H1 (cell line): ENCODE results near the gene SPOCK1. TPM values are rescaled to one million over a fixed set of nuclear protein-coding genes. Genes with fewer than 3 reads are reported as not detected.

Experiments used
- CTCF ChIA-PET: fragments of 300-600 bp; sonication (Branson Sonifier 250); formaldehyde crosslinking; loops from one replicate; lab custom pipeline; 2021; ENCODE audit not compliant: partially characterized antibody; lab: Charles Lee
- POLR2A ChIA-PET: fragments of 300-600 bp; sonication (Branson Sonifier 250); formaldehyde crosslinking; loops from one replicate; lab custom pipeline; 2021; ENCODE audit warnings: inconsistent platforms; ENCODE audit not compliant: partially characterized antibody; lab: Charles Lee
- DNase-seq, 2 experiments: peaks; one replicate each; pipeline versions ENCODE4 v3.0.0 to v3.0.0-alpha.2; 2010 to 2022; ENCODE audit warnings: low spot score in 2 of 2, low read depth in 1 of 2, mixed read lengths in 1 of 2
- FAIRE-seq: peaks from 2 replicates; lab custom pipeline; 2011; peaks lifted over from hg19 to GRCh38; lab: Jason Lieb, UNC
- H2AFZ ChIP-seq: 2 replicates; pipeline ENCODE4 v1.8.1; 2012; ENCODE audit warnings: low read length, inconsistent platforms
- H2AK5ac ChIP-seq: 2 replicates; pipeline ENCODE4 v1.6.1; 2013; ENCODE audit warnings: low read depth, low read length
- H2BK120ac ChIP-seq: replicated peaks from 2 replicates; pipeline ENCODE3; 2013; ENCODE audit warnings: low read depth, low read length, inconsistent platforms
- H2BK12ac ChIP-seq: 2 replicates; pipeline ENCODE4 v1.6.1; 2013; ENCODE audit warnings: low read depth, low read length
- H2BK15ac ChIP-seq: 2 replicates; pipeline ENCODE4 v1.6.1; 2013; ENCODE audit warnings: low read length
- H2BK20ac ChIP-seq: 2 replicates; pipeline ENCODE4 v1.6.1; 2013; ENCODE audit warnings: low read length
- H2BK5ac ChIP-seq: 2 replicates; pipeline ENCODE4 v1.6.1; 2013; ENCODE audit warnings: low read depth, low read length
- H3K14ac ChIP-seq: 2 replicates; pipeline ENCODE4 v1.6.1; 2013; ENCODE audit warnings: inconsistent platforms; ENCODE audit not compliant: insufficient read length
- H3K18ac ChIP-seq: 2 replicates; pipeline ENCODE4 v1.6.1; 2013; ENCODE audit warnings: low read length; ENCODE audit errors: extremely low read depth
- H3K23ac ChIP-seq: 2 replicates; pipeline ENCODE4 v1.6.1; 2013; ENCODE audit warnings: inconsistent platforms; ENCODE audit not compliant: insufficient read length
- H3K23me2 ChIP-seq: 2 replicates; pipeline ENCODE4 v1.6.1; 2013; ENCODE audit warnings: low read depth, low read length
- H3K27ac ChIP-seq: 2 replicates; pipeline ENCODE4 v1.6.1; 2011; ENCODE audit warnings: low read depth, low read length, inconsistent platforms
- H3K27me3 ChIP-seq, 4 experiments: replicated peaks in 1 of 4; 1 replicate in 1 of 4; 2 replicates in 3 of 4; pipeline versions ENCODE4 v1.6.1 to v1.8.1; 2011 to 2013; ENCODE audit warnings: low read length in 3 of 4, mild to moderate bottlenecking in 3 of 4, inconsistent platforms in 2 of 4, mixed read lengths in 2 of 4, moderate library complexity in 1 of 4; ENCODE audit not compliant: control insufficient read depth in 3 of 4, insufficient read depth in 3 of 4; ENCODE audit errors: extremely low read depth in 1 of 4
- H3K36me3 ChIP-seq, 4 experiments: 2 replicates each; pipeline versions ENCODE4 v1.6.1 to v1.8.1; 2011 to 2013; ENCODE audit warnings: mild to moderate bottlenecking in 4 of 4, low read length in 3 of 4, moderate library complexity in 2 of 4, control low read depth in 1 of 4, inconsistent platforms in 1 of 4; ENCODE audit not compliant: insufficient read depth in 4 of 4, control insufficient read depth in 2 of 4
- H3K4ac ChIP-seq: replicated peaks from 2 replicates; pipeline ENCODE3; 2013; ENCODE audit warnings: low read length, low read depth, mixed read lengths, inconsistent platforms; ENCODE audit not compliant: insufficient read length
- H3K4me1 ChIP-seq, 4 experiments: replicated peaks in 1 of 4; 1 replicate in 1 of 4; 2 replicates in 3 of 4; pipeline versions ENCODE4 v1.6.1 to v1.8.1; 2011 to 2013; ENCODE audit warnings: low read length in 3 of 4, inconsistent platforms in 2 of 4, mixed read lengths in 1 of 4; ENCODE audit not compliant: insufficient read depth in 4 of 4, control insufficient read depth in 3 of 4
- H3K4me2 ChIP-seq, 2 experiments: 2 replicates each; pipeline versions ENCODE4 v1.6.1 to v1.8.1; 2011 to 2013; ENCODE audit warnings: low read depth in 2 of 2, low read length in 2 of 2, control low read depth in 1 of 2, inconsistent platforms in 1 of 2, mild to moderate bottlenecking in 1 of 2; ENCODE audit not compliant: insufficient read depth in 1 of 2
- H3K4me3 ChIP-seq, 4 experiments: fragments of 200-600, 300-600 bp in 1 of 4; sonication (generic), shearing (Covaris generic), sonication (Bioruptor Twin) in 1 of 4; 2 replicates each; pipeline versions ENCODE4 v1.5.1 to v1.8.1; 2011 to 2016; ENCODE audit warnings: low read length in 4 of 4, low read depth in 3 of 4, control low read depth in 2 of 4, inconsistent platforms in 2 of 4, mild to moderate bottlenecking in 2 of 4, mixed read lengths in 1 of 4, moderate library complexity in 1 of 4; ENCODE audit not compliant: insufficient read depth in 2 of 4; ENCODE audit errors: extremely low read depth in 1 of 4
- H3K56ac ChIP-seq: replicated peaks from 2 replicates; pipeline ENCODE3; 2013; ENCODE audit warnings: low read depth, mild to moderate bottlenecking, mixed read lengths, low read length, inconsistent platforms; ENCODE audit not compliant: insufficient read length
- H3K79me1 ChIP-seq: 2 replicates; pipeline ENCODE4 v1.6.1; 2013; ENCODE audit warnings: low read depth, low read length, control low read depth
- H3K79me2 ChIP-seq, 2 experiments: 2 replicates each; pipeline versions ENCODE4 v1.6.1 to v1.8.1; 2012 to 2013; ENCODE audit warnings: low read length in 2 of 2, mild to moderate bottlenecking in 2 of 2, inconsistent platforms in 1 of 2; ENCODE audit not compliant: insufficient read depth in 2 of 2, control insufficient read depth in 1 of 2
- H3K9ac ChIP-seq, 4 experiments: replicated peaks in 1 of 4; 1 replicate in 1 of 4; 2 replicates in 3 of 4; pipeline versions ENCODE4 v1.6.1 to v1.8.1; 2011 to 2013; ENCODE audit warnings: low read depth in 3 of 4, low read length in 3 of 4, control low read depth in 2 of 4, mild to moderate bottlenecking in 2 of 4, moderate library complexity in 2 of 4, inconsistent platforms in 1 of 4; ENCODE audit errors: extremely low read depth in 1 of 4
- H3K9me3 ChIP-seq, 2 experiments: 2 replicates each; pipeline versions ENCODE4 v1.6.1 to v1.8.1; 2012 to 2013; ENCODE audit warnings: mild to moderate bottlenecking in 2 of 2, moderate library complexity in 2 of 2, control low read depth in 1 of 2, inconsistent platforms in 1 of 2, low read depth in 1 of 2, low read length in 1 of 2, mixed read lengths in 1 of 2; ENCODE audit not compliant: insufficient read depth in 2 of 2
- H4K20me1 ChIP-seq, 2 experiments: replicated peaks in 1 of 2; 2 replicates each; pipeline versions ENCODE3 to v1.8.1; 2011 to 2013; ENCODE audit warnings: inconsistent platforms in 2 of 2, low read length in 2 of 2, mild to moderate bottlenecking in 1 of 2; ENCODE audit not compliant: insufficient read depth in 2 of 2, control insufficient read depth in 1 of 2
- H4K5ac ChIP-seq: 2 replicates; pipeline ENCODE4 v1.6.1; 2013; ENCODE audit warnings: low read length, low read depth, mixed read lengths, inconsistent platforms; ENCODE audit not compliant: insufficient read length
- H4K8ac ChIP-seq: 2 replicates; pipeline ENCODE4 v1.8.0; 2013; ENCODE audit warnings: mild to moderate bottlenecking, moderate library complexity, low read length, inconsistent platforms; ENCODE audit not compliant: insufficient read depth; ENCODE audit errors: extremely low read depth
- H4K91ac ChIP-seq: replicated peaks from 2 replicates; pipeline ENCODE3; 2013; ENCODE audit warnings: low read length, mixed read lengths, inconsistent platforms; ENCODE audit not compliant: insufficient read length
- EGR1 ChIP-seq: IDR thresholded peaks from 2 replicates; pipeline ENCODE4 v1.6.1; 2011; ENCODE audit warnings: low read depth, low read length, borderline replicate concordance
- GTF2F1 ChIP-seq: IDR thresholded peaks from 2 replicates; pipeline ENCODE4 v1.6.1; 2012; ENCODE audit warnings: low read depth, low read length, improper control_type of control experiment, borderline replicate concordance
- JUND ChIP-seq: IDR thresholded peaks from 2 replicates; pipeline ENCODE4 v1.6.1; 2011; ENCODE audit warnings: mild to moderate bottlenecking, improper control_type of control experiment, low read length
- NANOG ChIP-seq: IDR thresholded peaks from 2 replicates; pipeline ENCODE4 v1.6.1; 2011; ENCODE audit warnings: low read length, low read depth, mild to moderate bottlenecking, inconsistent platforms; ENCODE audit not compliant: insufficient read depth, poor library complexity, severe bottlenecking
- POU5F1 ChIP-seq: IDR thresholded peaks from 2 replicates; pipeline ENCODE4 v1.6.1; 2011; ENCODE audit warnings: low read depth, mild to moderate bottlenecking, low read length, moderate library complexity
- TAF7 ChIP-seq: optimal IDR thresholded peaks from 2 replicates; pipeline ENCODE3; 2011; ENCODE audit warnings: low read depth, mild to moderate bottlenecking, inconsistent platforms, low read length, moderate library complexity, borderline replicate concordance
- TEAD4 ChIP-seq: IDR thresholded peaks from 2 replicates; pipeline ENCODE4 v1.6.1; 2012; ENCODE audit warnings: low read depth, low read length, inconsistent platforms, mixed read lengths
- YY1 ChIP-seq: IDR thresholded peaks from 2 replicates; pipeline ENCODE4 v1.6.1; 2011; ENCODE audit warnings: low read depth, mild to moderate bottlenecking, low read length
- WGBS, 2 experiments: shearing (Covaris generic) in 1 of 2; methylation state at CpG; one replicate each; pipeline versions ENCODE4 v1.1.6 to v1.1.7; 2013 to 2015; ENCODE audit warnings: low lambda C conversion rate in 2 of 2, mixed read lengths in 2 of 2, inconsistent platforms in 1 of 2, low coverage in 1 of 2, missing lambda C conversion rate in 1 of 2; ENCODE audit not compliant: insufficient replicate concordance in 2 of 2, insufficient coverage in 1 of 2, insufficient read length in 1 of 2; ENCODE audit errors: extremely low coverage in 1 of 2, missing lambda C conversion rate in 1 of 2; 5-methylcytosine and 5-hydroxymethylcytosine counted together
- polyA plus RNA-seq, 7 experiments: library from polyadenylated mRNA; depleted of rRNA in 3 of 7; stranded (reverse) in 5 of 7; unstranded in 2 of 7; fragments of >200 nt in 5 of 7; fragments of 200-250 nt in 2 of 7; gene quantifications; 1 replicate in 5 of 7; 2 replicates in 1 of 7; 4 replicates in 1 of 7; pipeline versions ENCODE4 v1.2.1 to v1.2.3, GENCODE V29; 2011 to 2013; ENCODE audit warnings: missing spikeins in 2 of 7, mixed read lengths in 2 of 7
- total RNA-seq: library from RNA; stranded (reverse); fragmentation: NEBNext Ultra II Directional; extraction: Animal tissue kit (Norgen Biotek cat#: 25700); gene quantifications from 2 replicates; pipeline ENCODE4 v1.2.1, GENCODE V29; 2021

Gene SPOCK1
- total and polyA plus RNA-seq, 2 of the 8 experiments (the other 6 are each of a cell fraction or from before 2014, with no cell fraction given), result 6.9 to 18.1 TPM

- no peak overlapping the region for H3K18ac ChIP-seq
- no peak overlapping the region for H4K5ac ChIP-seq
- H3K9ac ChIP-seq, result no peak overlapping the region
- H3K27ac ChIP-seq, result no peak overlapping the region
- H2AFZ ChIP-seq, result no peak overlapping the region
- H3K79me2 ChIP-seq, result no peaks in the 10 kb centered on the region
- H3K4ac ChIP-seq, result no peak overlapping the region
- POLR2A ChIA-PET, result no interaction called here
- H3K14ac ChIP-seq, result no peak overlapping the region
- H2BK12ac ChIP-seq, result no peak overlapping the region
- no peaks in the 10 kb centered on the region for H3K27me3 ChIP-seq
- H2BK5ac ChIP-seq, result no peak overlapping the region
- H3K4me1 ChIP-seq, result no peaks in the 10 kb centered on the region
- H3K23me2 ChIP-seq, result no peaks in the 10 kb centered on the region
- no peaks in the 10 kb centered on the region for H3K36me3 ChIP-seq
- H4K91ac ChIP-seq, result no peak overlapping the region
- no peak overlapping the region for H4K8ac ChIP-seq
- H3K4me2 ChIP-seq, result no peak overlapping the region
- WGBS, 2 experiments, result 43% methylated on average over 2 of the region's 2 CpGs; no CpG with 5 or more reads in 1 of the 2 experiments
- H3K9me3 ChIP-seq, result no peaks in the 10 kb centered on the region; a peak in 1 of 4 replicates
- H2BK15ac ChIP-seq, result no peak overlapping the region
- no peaks in the 10 kb centered on the region for H4K20me1 ChIP-seq
- H3K4me3 ChIP-seq, result no peak overlapping the region
- no peak for DNase-seq
- H3K23ac ChIP-seq, result no peak overlapping the region
- CTCF ChIA-PET, result no interaction called here
- no peaks in the 10 kb centered on the region for H3K79me1 ChIP-seq
- no peak overlapping the region for H2BK120ac ChIP-seq
- H2AK5ac ChIP-seq, result no peak overlapping the region
- no peak overlapping the region for H3K56ac ChIP-seq
- no peak overlapping the region for H2BK20ac ChIP-seq
- TF ChIP-seq EGR1 (no peak), POU5F1 (no peak), TAF7 (no peak), YY1 (no peak), NANOG (no peak), JUND (no peak), GTF2F1 (no peak), TEAD4 (no peak)
- FAIRE-seq, result no peak
Observed at GRCh38 chr5:137432376-137432775, 66.8 kb downstream of the SPOCK1 start.
